NCI-H345 treated with DMSO at 0.1 percent for 48 hours (cell line): ENCODE results near the gene ADK.
"Not testable (repeated sequence)": the region's sequence is repeated elsewhere in the genome, so short reads cannot be mapped to it uniquely, and the experiment has no call there.

Source experiments
- DNase-seq: peaks from one replicate; lab custom pipeline; 2025; ENCODE audit not compliant: unreplicated experiment; lab: John Stamatoyannopoulos, UW

The ADK gene

GRCh38 chr10:74527611-74528010 is 376.6 kb downstream of the ADK start:
- DNase-seq = not testable (repeated sequence)

GRCh38 chr10:74529205-74529604 is 378.2 kb downstream of the ADK start:
- DNase-seq = no peak

- no peak for DNase-seq
Observed at GRCh38 chr10:74530981-74531380, 380.0 kb downstream of the ADK start.

DNA sequence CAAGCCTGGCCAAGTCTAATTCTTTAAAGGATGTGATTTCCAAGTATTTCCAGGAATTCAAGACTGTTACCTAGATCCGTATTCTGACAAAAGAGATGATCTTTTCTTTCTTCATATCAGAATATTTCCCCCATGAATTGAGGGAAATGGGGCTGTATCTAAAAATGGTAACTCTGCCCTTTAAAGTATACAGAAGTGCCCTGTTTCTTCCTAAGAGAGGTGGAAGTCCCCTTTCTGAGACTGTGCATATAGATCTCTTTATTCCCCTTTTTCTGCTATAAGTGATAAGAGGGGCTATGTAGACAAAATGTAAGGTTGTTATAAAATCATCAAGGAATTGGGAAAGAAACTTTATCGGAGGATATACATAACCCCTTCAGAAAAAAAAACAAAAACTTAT is 388.3 kb downstream of the ADK start:
- no peak for DNase-seq

DNA sequence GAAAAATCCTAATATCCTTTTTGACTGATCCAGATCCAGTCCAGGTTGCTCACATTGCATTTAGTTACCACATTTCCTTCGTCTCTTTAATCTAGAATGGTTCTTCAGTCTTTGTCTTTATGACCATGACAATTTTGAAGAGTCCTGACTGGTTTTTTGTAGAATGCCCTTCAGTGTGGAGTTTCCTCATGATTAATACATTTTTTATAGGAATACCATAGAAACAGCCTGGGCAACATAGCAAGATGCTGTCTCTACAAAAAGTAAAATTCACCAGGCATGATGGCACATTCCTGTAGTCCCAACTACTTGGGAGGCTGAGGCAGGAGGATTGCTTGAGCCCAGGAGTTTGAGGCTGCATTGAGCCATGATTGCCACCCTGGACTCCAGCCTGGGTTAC is 390.4 kb downstream of the ADK start:
- no peak for DNase-seq

- DNase-seq = no peak
Observed at GRCh38 chr10:74542077-74542476, 391.1 kb downstream of the ADK start.

DNA sequence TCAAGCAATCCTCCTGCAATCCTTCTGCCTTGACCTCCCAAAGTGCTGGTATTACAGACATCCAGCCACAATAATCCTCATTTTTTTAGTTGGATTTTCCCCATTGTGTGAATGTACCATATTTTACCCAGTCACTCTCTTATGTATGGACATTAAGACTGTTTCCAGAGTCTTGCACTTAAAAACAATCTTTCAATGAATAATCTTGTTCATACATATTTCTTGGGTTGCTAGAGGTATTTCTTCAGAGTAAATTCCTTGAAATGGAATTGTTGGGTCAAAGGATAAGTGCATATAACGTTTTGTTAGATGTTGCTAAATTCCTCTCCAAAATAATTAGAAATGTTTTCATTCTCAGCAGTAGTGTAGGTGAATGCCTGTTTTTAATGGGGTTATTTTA is 392.3 kb downstream of the ADK start:
- no peak for DNase-seq

- no peak for DNase-seq
Observed at GRCh38 chr10:74544106-74544505, 393.1 kb downstream of the ADK start.

DNA sequence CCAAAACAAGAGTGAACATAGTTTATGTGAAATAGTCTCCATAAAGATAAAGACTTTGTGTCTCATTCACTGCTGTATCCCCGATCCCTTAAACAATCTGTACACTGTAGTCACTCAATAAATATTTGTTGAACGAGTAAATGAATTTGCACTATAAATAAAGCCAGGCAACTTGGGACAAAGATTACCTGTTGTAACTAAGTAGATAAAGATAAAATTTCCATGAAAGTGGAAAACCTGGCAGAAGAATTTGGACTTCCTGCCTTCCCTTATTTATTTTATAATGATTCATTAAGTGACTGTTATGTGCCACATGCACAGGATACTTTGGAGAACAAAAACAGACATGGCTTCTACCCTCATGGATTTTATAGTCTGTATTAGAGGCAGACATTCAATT is 397.7 kb downstream of the ADK start:
- no peak for DNase-seq

- DNase-seq = no peak
Observed at GRCh38 chr10:74556072-74556705, 405.2 kb downstream of the ADK start.

- DNase-seq = no peak
Observed at GRCh38 chr10:74557098-74557497, 406.1 kb downstream of the ADK start.

DNA sequence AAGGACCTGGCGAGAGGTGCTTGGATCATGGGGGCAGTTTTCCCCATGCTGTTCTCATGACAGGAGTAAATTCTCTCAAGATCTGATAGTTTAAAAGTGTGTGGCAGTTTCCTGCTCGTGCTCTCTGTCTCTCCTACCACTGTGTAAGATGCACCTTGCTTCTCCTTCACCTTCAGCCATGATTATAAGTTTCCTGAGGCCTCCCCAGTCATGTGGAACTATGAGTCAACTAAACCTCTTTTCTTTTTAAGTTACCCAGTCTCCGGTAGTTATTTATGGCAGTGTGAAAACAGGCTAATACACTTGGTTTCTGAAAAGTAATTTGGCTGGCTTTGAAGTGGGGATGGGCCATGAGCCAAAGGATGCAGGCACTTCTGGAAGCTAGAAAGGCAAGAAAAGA is 407.4 kb downstream of the ADK start:
- DNase-seq = no peak

GRCh38 chr10:74558897-74559296 is 407.9 kb downstream of the ADK start:
- no peak for DNase-seq

GRCh38 chr10:74568896-74569295 is 417.9 kb downstream of the ADK start:
- not testable (repeated sequence) for DNase-seq

- DNase-seq = not testable (repeated sequence)
Observed at GRCh38 chr10:74573497-74573896, 422.5 kb downstream of the ADK start.

DNA sequence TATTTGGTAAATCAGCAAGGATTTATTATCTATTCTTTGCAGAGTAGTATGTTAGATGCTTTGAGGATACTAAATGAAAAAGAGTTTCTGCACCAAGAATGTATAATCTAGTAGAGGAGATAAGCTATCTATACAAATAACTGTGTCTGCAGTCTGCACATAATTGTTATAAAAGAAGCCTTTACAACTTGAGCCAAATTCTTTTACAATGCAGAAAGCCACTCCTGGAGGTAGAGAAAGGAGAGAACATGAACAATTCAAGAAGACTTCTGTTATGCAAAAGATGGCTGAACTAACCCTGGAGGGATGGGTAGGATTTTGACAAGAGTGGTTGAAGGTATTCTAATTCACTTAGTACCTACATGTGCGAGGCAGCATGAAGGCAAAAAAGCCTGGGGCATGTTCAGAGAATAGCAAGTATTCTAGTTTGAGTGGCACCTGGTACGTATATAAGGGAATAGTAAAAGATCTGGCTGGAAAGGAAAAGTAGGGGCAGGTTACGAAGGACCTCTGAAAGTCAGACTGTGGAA is 424.2 kb downstream of the ADK start:
- no peak for DNase-seq

GRCh38 chr10:74575912-74576311 is 424.9 kb downstream of the ADK start:
- DNase-seq = no peak

DNA sequence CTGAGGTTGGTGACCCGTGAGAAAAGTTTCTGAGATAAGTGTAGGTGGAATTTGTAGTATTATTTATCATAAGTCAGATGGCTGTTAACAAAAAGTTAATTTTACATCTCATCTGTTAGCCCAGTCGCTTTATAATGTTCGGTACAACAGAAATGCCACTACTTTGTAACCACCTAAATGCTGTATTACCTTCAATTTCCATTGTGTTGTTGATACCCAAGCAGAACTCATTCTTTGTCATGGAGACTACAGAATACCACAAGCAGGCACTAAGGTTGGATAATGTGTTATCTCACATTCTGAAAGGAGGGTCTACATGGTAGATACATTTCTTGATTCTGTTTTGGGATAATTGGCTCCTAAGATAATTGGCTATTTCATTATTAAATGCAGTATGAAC is 425.6 kb downstream of the ADK start:
- DNase-seq = no peak

- DNase-seq = not testable (repeated sequence)
Observed at GRCh38 chr10:74580438-74580837, 429.4 kb downstream of the ADK start.

- no peak for DNase-seq
Observed at GRCh38 chr10:74582566-74582965, 431.5 kb downstream of the ADK start.

GRCh38 chr10:74585231-74586087 is 434.4 kb downstream of the ADK start:
- peak; percentile 47 for DNase-seq

GRCh38 chr10:74586088-74586585 is 435.1 kb downstream of the ADK start:
- no peak for DNase-seq
